ENCODE data around the gene IGF1R. TPM values are rescaled to one million over a fixed set of nuclear protein-coding genes. Genes with fewer than 3 reads are reported as not detected.

IGF1R gene
- total RNA-seq, 1 experiment from 2014 or later, result 125 TPM

DNA sequence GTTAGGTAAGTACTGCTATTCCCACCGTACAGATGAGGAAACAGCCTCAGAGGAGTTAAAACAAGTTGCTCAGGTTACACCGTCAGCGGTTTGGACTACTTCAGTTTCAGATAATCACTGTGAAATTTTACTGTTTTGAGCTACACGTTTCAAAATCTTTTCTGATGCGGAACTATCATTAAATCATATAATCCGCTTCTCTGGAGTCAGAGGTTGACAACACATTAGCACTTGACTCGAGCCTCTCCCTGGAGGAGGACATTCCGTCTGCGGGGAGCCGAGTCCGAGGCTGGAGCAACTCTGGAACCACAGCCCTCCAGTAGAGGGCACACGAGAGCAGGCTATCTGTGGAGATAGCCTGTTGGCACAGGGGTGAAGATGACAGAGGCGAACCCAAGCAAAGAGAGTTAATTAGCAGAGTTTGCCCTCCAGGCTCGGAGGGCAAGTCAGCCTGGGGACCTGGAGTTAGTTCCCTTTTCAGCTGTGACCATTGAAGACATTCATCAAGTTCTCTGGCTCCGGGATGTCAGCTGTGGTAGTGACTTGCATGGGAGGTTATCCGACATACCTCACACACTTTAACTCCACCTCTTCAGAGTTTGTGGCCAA is 131.2 kb downstream of the IGF1R start (continued):
- TF ChIP-seq, protein P1, sequence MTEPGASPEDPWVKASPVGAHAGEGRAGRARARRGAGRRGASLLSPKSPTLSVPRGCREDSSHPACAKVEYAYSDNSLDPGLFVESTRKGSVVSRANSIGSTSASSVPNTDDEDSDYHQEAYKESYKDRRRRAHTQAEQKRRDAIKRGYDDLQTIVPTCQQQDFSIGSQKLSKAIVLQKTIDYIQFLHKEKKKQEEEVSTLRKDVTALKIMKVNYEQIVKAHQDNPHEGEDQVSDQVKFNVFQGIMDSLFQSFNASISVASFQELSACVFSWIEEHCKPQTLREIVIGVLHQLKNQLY (CRISPR knock-in tag; IDR thresholded peaks at IDR 0.05), result no peak
- peak; percentile 45; the same call in 1 of the 2 replicates for TF ChIP-seq ZBTB21 (CRISPR knock-in tag; IDR thresholded peaks at IDR 0.05; ENCODE audit: borderline replicate concordance)

DNA sequence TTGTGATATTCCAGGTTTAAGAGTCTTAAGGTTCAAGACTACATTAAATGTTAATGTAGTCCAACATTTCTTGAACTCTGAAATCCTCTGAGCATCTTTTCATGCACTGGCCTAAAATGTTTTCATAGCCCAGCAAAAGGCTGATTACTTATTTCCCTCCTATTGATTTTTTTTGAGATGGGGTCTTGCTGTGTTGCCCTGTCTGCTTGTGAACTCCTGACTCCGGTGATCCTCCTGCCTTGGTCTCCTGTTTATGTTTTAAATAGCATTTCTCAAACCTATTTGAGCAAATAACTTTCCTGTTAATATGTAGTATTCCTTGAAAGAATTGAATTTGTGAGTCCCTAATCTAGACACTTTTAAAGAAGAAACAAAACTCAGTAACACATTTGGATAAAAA is 133.5 kb downstream of the IGF1R start:
- peak; percentile 87; the same call in 1 of the 2 replicates for TF ChIP-seq ZNF121 (CRISPR knock-in tag; IDR thresholded peaks at IDR 0.05)
- 0 out of 2 replicates have a peak, but pooled peaks have one; percentile 42 for TF ChIP-seq GTF2I (CRISPR knock-in tag; conservative IDR thresholded peaks at IDR 0.05)
- no peak for TF ChIP-seq USF2 (CRISPR knock-in tag; IDR thresholded peaks at IDR 0.05)
- DNase-seq (ENCODE audit: low spot score) (no peak), ATAC-seq (no peak)
- CTCF ChIA-PET, result no interaction called here
- Mint-ChIP-seq H3K4me1 (peaks cover 64% of the 10 kb centered on the region), H3K36me3 (no peaks in the 10 kb centered on the region), H3K9me3 (no peaks in the 10 kb centered on the region; the same call in 1 of the 2 replicates), H3K4me3 (no peak overlapping the region), H3K27ac (no peak overlapping the region), H3K27me3 (ENCODE audit: low read depth) (no peaks in the 10 kb centered on the region)
- POLR2A ChIA-PET, result no interaction called here

DNA sequence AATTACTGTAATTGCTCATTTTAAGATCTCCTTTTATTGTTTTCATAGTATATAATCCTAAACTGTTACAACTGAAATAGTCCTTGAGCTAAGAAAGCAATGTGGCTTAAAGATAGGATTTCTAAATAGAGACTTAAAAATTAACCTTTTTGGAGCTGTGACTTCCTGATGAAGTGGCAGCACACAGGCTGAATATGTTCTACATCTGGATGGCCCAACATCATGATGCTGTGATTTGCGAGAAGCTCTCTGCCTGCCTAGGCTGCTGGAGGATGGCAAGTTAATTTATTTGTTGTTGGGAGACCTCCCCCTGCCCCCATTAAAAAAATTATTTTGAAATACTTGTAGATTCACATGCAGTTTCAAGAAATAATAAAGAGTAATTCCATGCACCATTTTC is 134.5 kb downstream of the IGF1R start:
- DNase-seq (ENCODE audit: low spot score), result no peak
- ATAC-seq, result no peak
- H3K36me3 Mint-ChIP-seq, result no peaks in the 10 kb centered on the region
- POLR2A ChIA-PET, result no interaction called here
- CTCF ChIA-PET, result interaction anchor here (0.9 kb wide), 1 partner anchor 11 kb away, joined by 3 read pairs; no protein-coding TSS in a partner anchor
- H3K4me1 Mint-ChIP-seq, result peaks cover 64% of the 10 kb centered on the region
- H3K27ac Mint-ChIP-seq, result no peak overlapping the region; the same call in 1 of the 2 replicates
- no peaks in the 10 kb centered on the region; the same call in 1 of the 2 replicates for H3K9me3 Mint-ChIP-seq
- H3K4me3 Mint-ChIP-seq, result no peak overlapping the region
- no peaks in the 10 kb centered on the region for H3K27me3 Mint-ChIP-seq (ENCODE audit: low read depth)
- TF ChIP-seq IRF2 (CRISPR knock-in tag; IDR thresholded peaks at IDR 0.05; ENCODE audit: borderline replicate concordance, low read depth) (no peak), USF2 (CRISPR knock-in tag; IDR thresholded peaks at IDR 0.05) (no peak), ARID4B (CRISPR knock-in tag; IDR thresholded peaks at IDR 0.05; ENCODE audit: borderline replicate concordance) (no peak), ZNF219 (CRISPR knock-in tag; IDR thresholded peaks at IDR 0.05; ENCODE audit: borderline replicate concordance) (no peak), FOXJ3 (CRISPR knock-in tag; IDR thresholded peaks at IDR 0.05; ENCODE audit: borderline replicate concordance) (no peak), ZNF423 (CRISPR knock-in tag; IDR thresholded peaks at IDR 0.05) (no peak), NR1H2 (CRISPR knock-in tag; IDR thresholded peaks at IDR 0.05) (no peak), ERG (CRISPR knock-in tag; IDR thresholded peaks at IDR 0.05) (no peak), CBFB (CRISPR knock-in tag; IDR thresholded peaks at IDR 0.05; ENCODE audit: low read depth) (no peak), EMX1 (CRISPR knock-in tag; IDR thresholded peaks at IDR 0.05) (no peak), ATF2 (CRISPR knock-in tag; IDR thresholded peaks at IDR 0.05; ENCODE audit: borderline replicate concordance, low read depth) (no peak)
- TF ChIP-seq, protein P2, sequence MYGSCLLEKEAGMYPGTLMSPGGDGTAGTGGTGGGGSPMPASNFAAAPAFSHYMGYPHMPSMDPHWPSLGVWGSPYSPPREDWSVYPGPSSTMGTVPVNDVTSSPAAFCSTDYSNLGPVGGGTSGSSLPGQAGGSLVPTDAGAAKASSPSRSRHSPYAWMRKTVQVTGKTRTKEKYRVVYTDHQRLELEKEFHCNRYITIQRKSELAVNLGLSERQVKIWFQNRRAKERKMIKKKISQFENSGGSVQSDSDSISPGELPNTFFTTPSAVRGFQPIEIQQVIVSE (CRISPR knock-in tag; IDR thresholded peaks at IDR 0.05; ENCODE audit: borderline replicate concordance), result no peak
- TF ChIP-seq, protein P3, sequence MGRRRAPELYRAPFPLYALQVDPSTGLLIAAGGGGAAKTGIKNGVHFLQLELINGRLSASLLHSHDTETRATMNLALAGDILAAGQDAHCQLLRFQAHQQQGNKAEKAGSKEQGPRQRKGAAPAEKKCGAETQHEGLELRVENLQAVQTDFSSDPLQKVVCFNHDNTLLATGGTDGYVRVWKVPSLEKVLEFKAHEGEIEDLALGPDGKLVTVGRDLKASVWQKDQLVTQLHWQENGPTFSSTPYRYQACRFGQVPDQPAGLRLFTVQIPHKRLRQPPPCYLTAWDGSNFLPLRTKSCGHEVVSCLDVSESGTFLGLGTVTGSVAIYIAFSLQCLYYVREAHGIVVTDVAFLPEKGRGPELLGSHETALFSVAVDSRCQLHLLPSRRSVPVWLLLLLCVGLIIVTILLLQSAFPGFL (CRISPR knock-in tag; IDR thresholded peaks at IDR 0.05; ENCODE audit: borderline replicate concordance), result no peak
- TF ChIP-seq, protein P4, sequence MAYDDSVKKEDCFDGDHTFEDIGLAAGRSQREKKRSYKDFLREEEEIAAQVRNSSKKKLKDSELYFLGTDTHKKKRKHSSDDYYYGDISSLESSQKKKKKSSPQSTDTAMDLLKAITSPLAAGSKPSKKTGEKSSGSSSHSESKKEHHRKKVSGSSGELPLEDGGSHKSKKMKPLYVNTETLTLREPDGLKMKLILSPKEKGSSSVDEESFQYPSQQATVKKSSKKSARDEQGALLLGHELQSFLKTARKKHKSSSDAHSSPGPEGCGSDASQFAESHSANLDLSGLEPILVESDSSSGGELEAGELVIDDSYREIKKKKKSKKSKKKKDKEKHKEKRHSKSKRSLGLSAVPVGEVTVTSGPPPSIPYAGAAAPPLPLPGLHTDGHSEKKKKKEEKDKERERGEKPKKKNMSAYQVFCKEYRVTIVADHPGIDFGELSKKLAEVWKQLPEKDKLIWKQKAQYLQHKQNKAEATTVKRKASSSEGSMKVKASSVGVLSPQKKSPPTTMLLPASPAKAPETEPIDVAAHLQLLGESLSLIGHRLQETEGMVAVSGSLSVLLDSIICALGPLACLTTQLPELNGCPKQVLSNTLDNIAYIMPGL (CRISPR knock-in tag; IDR thresholded peaks at IDR 0.05), result no peak

Data from WTC11 (cell line).